ENCODE measurements around the gene C10orf105. TPM values are rescaled to one million over a fixed set of nuclear protein-coding genes. Genes with fewer than 3 reads are reported as not detected.

Gene C10orf105
- total and polyA plus RNA-seq, 2 of the 8 experiments (the other 6 are each of a cell fraction or from before 2014, with no cell fraction given): 0.71 to 0.73 TPM

DNA sequence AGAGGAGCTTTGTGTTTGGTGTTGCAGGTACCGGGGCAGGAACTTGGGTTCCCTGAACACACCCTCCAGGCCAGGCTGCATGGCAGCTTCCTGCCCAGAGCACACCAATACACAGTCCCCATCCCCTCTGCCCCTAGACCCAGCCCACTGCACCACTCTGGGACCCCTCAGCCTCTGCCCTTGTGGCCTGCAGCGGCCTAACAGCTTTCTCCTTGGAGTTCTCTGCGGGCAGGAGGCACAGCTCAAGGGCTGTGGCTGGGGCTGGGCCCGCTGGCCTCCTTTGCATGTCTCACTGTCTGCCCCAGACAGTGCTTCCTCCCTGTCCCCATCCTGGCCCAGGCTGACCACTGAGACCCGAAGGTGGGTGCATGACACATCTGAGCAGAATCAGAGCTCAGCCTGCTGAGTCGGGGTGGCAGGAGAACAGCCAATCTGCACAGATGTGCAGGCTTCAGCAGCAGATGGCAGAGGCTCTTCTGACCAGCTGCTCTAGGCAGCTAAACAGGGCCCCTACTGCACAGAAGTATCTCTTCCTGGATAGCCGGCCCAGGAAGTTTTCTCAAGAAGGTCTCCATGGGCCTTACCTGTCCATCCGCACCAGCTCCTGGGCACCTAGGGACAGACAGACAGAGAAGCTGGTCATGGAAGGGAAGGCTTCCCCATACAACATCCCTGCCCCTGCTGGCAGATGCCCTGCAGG lies 33.0 kb upstream of the C10orf105 start:
- H3K14ac ChIP-seq (ENCODE audit: insufficient read length): no peak overlapping the region
- CTCF ChIA-PET (ENCODE audit: partially characterized antibody): interaction anchor here (1.1 to 1.9 kb wide), 8 partner anchors 9 to 56 kb away, joined by 3 to 11 read pairs (median 5); partner anchors contain the start of genes C10orf105 and VSIR
- TF ChIP-seq HDAC6 (IDR thresholded peaks at IDR 0.05; ENCODE audit: low read depth, low read length) (no peak), SAP30 (IDR thresholded peaks at IDR 0.05; ENCODE audit: insufficient read depth, insufficient replicate concordance, low read length) (no peak), FOSL1 (IDR thresholded peaks at IDR 0.05; ENCODE audit: insufficient read depth, low read depth, low read length) (no peak), EZH2 (IDR thresholded peaks at IDR 0.05; ENCODE audit: low read depth, low read length, severe bottlenecking) (no peak), HDAC2 (IDR thresholded peaks at IDR 0.05; ENCODE audit: borderline replicate concordance in 1 of 2, low read depth in 2 of 2, low read length in 2 of 2) (no peak), TAF1 (IDR thresholded peaks at IDR 0.05; ENCODE audit: low read depth, low read length) (no peak)

More for the DNA sequence above, 33.0 kb upstream of the C10orf105 start:
- H3K4me1 ChIP-seq (replicated peaks in 1 of 4; ENCODE audit: control insufficient read depth in 3 of 4, insufficient read depth in 4 of 4, low read length in 3 of 4): peaks cover 0 to 9% (median 3%) of the 10 kb centered on the region in 4 experiments; a peak in 5 of 7 replicates
- no peaks in the 10 kb centered on the region; a peak in 2 of 7 replicates for H3K27me3 ChIP-seq (replicated peaks in 1 of 4; ENCODE audit: control insufficient read depth in 3 of 4, extremely low read depth in 1 of 4, insufficient read depth in 3 of 4, low read length in 3 of 4)
- H2BK12ac ChIP-seq (ENCODE audit: low read depth, low read length): no peak overlapping the region
- no peak overlapping the region for H3K4me3 ChIP-seq (ENCODE audit: extremely low read depth in 1 of 4, insufficient read depth in 2 of 4, low read depth in 3 of 4, low read length in 4 of 4)
- no peaks in the 10 kb centered on the region for H3K9me3 ChIP-seq (ENCODE audit: insufficient read depth in 2 of 2, low read depth in 1 of 2, low read length in 1 of 2)
- no peak overlapping the region for H3K23ac ChIP-seq (ENCODE audit: insufficient read length)
- H2AFZ ChIP-seq (ENCODE audit: low read length): no peak overlapping the region
- H4K91ac ChIP-seq (replicated peaks; ENCODE audit: insufficient read length, low read length): no peak overlapping the region
- no peak overlapping the region for H3K9ac ChIP-seq (replicated peaks in 1 of 4; ENCODE audit: extremely low read depth in 1 of 4, low read depth in 3 of 4, low read length in 3 of 4)
- H3K4ac ChIP-seq (replicated peaks; ENCODE audit: insufficient read length, low read depth, low read length): no peak overlapping the region
- POLR2A ChIA-PET (ENCODE audit: partially characterized antibody): interaction anchor here (0.6 to 1.1 kb wide), 2 partner anchors 14 to 61 kb away, joined by 3 read pairs; no protein-coding TSS in a partner anchor
- H3K27ac ChIP-seq (ENCODE audit: low read depth, low read length): no peak overlapping the region
- H3K23me2 ChIP-seq (ENCODE audit: low read depth, low read length): no peaks in the 10 kb centered on the region
- no peaks in the 10 kb centered on the region for H3K79me1 ChIP-seq (ENCODE audit: low read depth, low read length)
- H3K4me2 ChIP-seq (ENCODE audit: insufficient read depth in 1 of 2, low read depth in 2 of 2, low read length in 2 of 2): no peak overlapping the region
- no peaks in the 10 kb centered on the region for H3K36me3 ChIP-seq (ENCODE audit: control insufficient read depth in 2 of 4, insufficient read depth in 4 of 4, low read length in 3 of 4)
- no peaks in the 10 kb centered on the region for H3K79me2 ChIP-seq (ENCODE audit: control insufficient read depth in 1 of 2, insufficient read depth in 2 of 2, low read length in 2 of 2)
- H2BK15ac ChIP-seq (ENCODE audit: low read length): no peak overlapping the region
- no peak overlapping the region for H2BK5ac ChIP-seq (ENCODE audit: low read depth, low read length)
- no peak overlapping the region for H2BK20ac ChIP-seq (ENCODE audit: low read length)
- WGBS, 2 experiments (ENCODE audit: extremely low coverage in 1 of 2, insufficient coverage in 1 of 2, insufficient read length in 1 of 2, insufficient replicate concordance in 2 of 2, low coverage in 1 of 2, low lambda C conversion rate in 2 of 2, missing lambda C conversion rate in 1 of 2): 84% methylated on average over 8 of the region's 8 CpGs; no CpG with 5 or more reads in 1 of the 2 experiments
- no peak overlapping the region for H3K18ac ChIP-seq (ENCODE audit: extremely low read depth, low read length)
- FAIRE-seq (no peak), DNase-seq (ENCODE audit: low read depth in 1 of 2, low spot score in 2 of 2) (no peak)
- no peak overlapping the region for H3K56ac ChIP-seq (replicated peaks; ENCODE audit: insufficient read length, low read depth, low read length)
- no peak overlapping the region for H2BK120ac ChIP-seq (replicated peaks; ENCODE audit: low read depth, low read length)
- H2AK5ac ChIP-seq (ENCODE audit: low read depth, low read length): no peak overlapping the region
- H4K5ac ChIP-seq (ENCODE audit: insufficient read length, low read depth, low read length): no peak overlapping the region
- no peak overlapping the region for H4K8ac ChIP-seq (ENCODE audit: extremely low read depth, insufficient read depth, low read length)
- H4K20me1 ChIP-seq (replicated peaks in 1 of 2; ENCODE audit: control insufficient read depth in 1 of 2, insufficient read depth in 2 of 2, low read length in 2 of 2): no peaks in the 10 kb centered on the region
